IPS-NIHi7 (cell line): ENCODE results near the gene PRKG1.
"Not testable (repeated sequence)": the region's sequence is repeated elsewhere in the genome, so short reads cannot be mapped to it uniquely, and the experiment has no call there.

Experiments used
- DNase-seq: peaks from one replicate; pipeline ENCODE4 v3.0.0; 2012; ENCODE audit warnings: mixed read lengths; ENCODE audit errors: extremely low spot score

PRKG1 gene

GRCh38 chr10:51321300-51321699 lies 247.0 kb downstream of the PRKG1 start:
- no peak for DNase-seq

GRCh38 chr10:51321980-51322379 lies 247.7 kb downstream of the PRKG1 start:
- no peak for DNase-seq

GRCh38 chr10:51325649-51326048 lies 251.4 kb downstream of the PRKG1 start:
- DNase-seq = no peak

- DNase-seq = no peak
Observed at GRCh38 chr10:51326174-51326573, 251.9 kb downstream of the PRKG1 start.

GRCh38 chr10:51327432-51327831 lies 253.1 kb downstream of the PRKG1 start:
- DNase-seq = no peak

GRCh38 chr10:51340366-51340765 lies 266.1 kb downstream of the PRKG1 start:
- no peak for DNase-seq

- DNase-seq = no peak
Observed at GRCh38 chr10:51340845-51341610, 266.7 kb downstream of the PRKG1 start.

- DNase-seq = not testable (repeated sequence)
Observed at GRCh38 chr10:51341745-51342144, 267.5 kb downstream of the PRKG1 start.

GRCh38 chr10:51342381-51342780 lies 268.1 kb downstream of the PRKG1 start:
- no peak for DNase-seq

- no peak for DNase-seq
Observed at GRCh38 chr10:51343391-51343790, 269.1 kb downstream of the PRKG1 start.

- no peak for DNase-seq
Observed at GRCh38 chr10:51344371-51344770, 270.1 kb downstream of the PRKG1 start.

GRCh38 chr10:51348622-51349021 lies 274.3 kb downstream of the PRKG1 start:
- DNase-seq = no peak

- DNase-seq = no peak
Observed at GRCh38 chr10:51357170-51357569, 282.9 kb downstream of the PRKG1 start.

- no peak for DNase-seq
Observed at GRCh38 chr10:51358227-51358626, 283.9 kb downstream of the PRKG1 start.

GRCh38 chr10:51363415-51363814 lies 289.1 kb downstream of the PRKG1 start:
- DNase-seq = no peak

GRCh38 chr10:51364674-51365073 lies 290.4 kb downstream of the PRKG1 start:
- DNase-seq = no peak

GRCh38 chr10:51366044-51366443 lies 291.8 kb downstream of the PRKG1 start:
- DNase-seq = no peak

- DNase-seq = no peak
Observed at GRCh38 chr10:51367127-51367526, 292.8 kb downstream of the PRKG1 start.

GRCh38 chr10:51367694-51368093 lies 293.4 kb downstream of the PRKG1 start:
- DNase-seq = no peak

- peak; percentile 15 for DNase-seq
Observed at GRCh38 chr10:51368943-51369342, 294.7 kb downstream of the PRKG1 start.

GRCh38 chr10:51369903-51370302 lies 295.6 kb downstream of the PRKG1 start:
- no peak for DNase-seq

- no peak for DNase-seq
Observed at GRCh38 chr10:51371743-51372142, 297.5 kb downstream of the PRKG1 start.

- DNase-seq = no peak
Observed at GRCh38 chr10:51375790-51376189, 301.5 kb downstream of the PRKG1 start.
